ENCODE data around the gene SYT6. TPM values are rescaled to one million over a fixed set of nuclear protein-coding genes. Genes with fewer than 3 reads are reported as not detected.
"Not testable (repeated sequence)": the region's sequence is repeated elsewhere in the genome, so short reads cannot be mapped to it uniquely, and the experiment has no call there.

Gene SYT6
- total RNA-seq, 1 experiment from 2014 or later, result not detected

- no peak for DNase-seq (ENCODE audit: low read depth)
These were observed 78.0 kb downstream of the SYT6 start for GRCh38 chr1:114075546-114076242.

GRCh38 chr1:114075105-114075504, 78.6 kb downstream of the SYT6 start:
- DNase-seq (ENCODE audit: low read depth), result no peak

GRCh38 chr1:114072246-114072645, 81.4 kb downstream of the SYT6 start:
- no peak for DNase-seq (ENCODE audit: low read depth)

- DNase-seq (ENCODE audit: low read depth), result not testable (repeated sequence)
These were observed 83.9 kb downstream of the SYT6 start for GRCh38 chr1:114069762-114070161.

- not testable (repeated sequence) for DNase-seq (ENCODE audit: low read depth)
These were observed 85.0 kb downstream of the SYT6 start for GRCh38 chr1:114068684-114069083.

- DNase-seq (ENCODE audit: low read depth), result not testable (repeated sequence)
These were observed 88.0 kb downstream of the SYT6 start for GRCh38 chr1:114065671-114066070.

- no peak for DNase-seq (ENCODE audit: low read depth)
These were observed 90.1 kb downstream of the SYT6 start for GRCh38 chr1:114063544-114063943.

GRCh38 chr1:114062477-114063099, 91.1 kb downstream of the SYT6 start:
- DNase-seq (ENCODE audit: low read depth), result no peak

GRCh38 chr1:114061121-114061830, 92.4 kb downstream of the SYT6 start:
- DNase-seq (ENCODE audit: low read depth), result peak; percentile 39

GRCh38 chr1:114058236-114058635, 95.4 kb downstream of the SYT6 start:
- not testable (repeated sequence) for DNase-seq (ENCODE audit: low read depth)

GRCh38 chr1:114054148-114054547, 99.5 kb downstream of the SYT6 start:
- no peak for DNase-seq (ENCODE audit: low read depth)

GRCh38 chr1:114048232-114048631, 105.4 kb downstream of the SYT6 start:
- DNase-seq (ENCODE audit: low read depth), result no peak

GRCh38 chr1:114043548-114043947, 110.1 kb downstream of the SYT6 start:
- no peak for DNase-seq (ENCODE audit: low read depth)

- DNase-seq (ENCODE audit: low read depth), result no peak
These were observed 110.6 kb downstream of the SYT6 start for GRCh38 chr1:114043054-114043453.

- no peak for DNase-seq (ENCODE audit: low read depth)
These were observed 113.2 kb downstream of the SYT6 start for GRCh38 chr1:114040273-114041015.

Other genes with a start within 250 kb of the SYT6 start
- gene AP4B1, start 249.1 kb downstream of the SYT6 start, total RNA-seq (2014; rRNA removed; shearing (Covaris generic)), result 18.0 and 20.8 TPM in 2 replicates
- gene DCLRE1B, start 248.5 kb downstream of the SYT6 start, total RNA-seq (2014; rRNA removed; shearing (Covaris generic)), result 14.9 and 17.5 TPM in 2 replicates
- 10.9 and 18.6 TPM in 2 replicates for gene HIPK1, start 224.5 kb downstream of the SYT6 start, total RNA-seq (2014; rRNA removed; shearing (Covaris generic))
- gene OLFML3, start 174.4 kb downstream of the SYT6 start, total RNA-seq (2014; rRNA removed; shearing (Covaris generic)), result 4.0 and 5.1 TPM in 2 replicates

Data from HT1080 (cell line).